HG03025 (cell line): Measurements from ENCODE around the gene TFCP2L1.
"Not testable (repeated sequence)": the region's sequence is repeated elsewhere in the genome, so short reads cannot be mapped to it uniquely, and the experiment has no call there.

ENCODE experiments used
- ATAC-seq: cut with Tn5 transposase; IDR thresholded peaks from one replicate; pipeline ENCODE4 v1.9.1; 2021; ENCODE audit warnings: mild to moderate bottlenecking, moderate library complexity; ENCODE audit not compliant: unreplicated experiment, low FRiP score

TFCP2L1 gene

GRCh38 chr2:121231385-121232000 lies 53.5 kb downstream of the TFCP2L1 start:
- ATAC-seq, result no peak

- no peak for ATAC-seq
These were observed 56.5 kb downstream of the TFCP2L1 start for GRCh38 chr2:121228521-121228920.

GRCh38 chr2:121227381-121228144 lies 57.4 kb downstream of the TFCP2L1 start:
- ATAC-seq, result not testable (repeated sequence)

GRCh38 chr2:121225681-121226080 lies 59.3 kb downstream of the TFCP2L1 start:
- ATAC-seq, result not testable (repeated sequence)

GRCh38 chr2:121220995-121221394 lies 64.0 kb downstream of the TFCP2L1 start:
- no peak for ATAC-seq

GRCh38 chr2:121219866-121220265 lies 65.1 kb downstream of the TFCP2L1 start:
- no peak for ATAC-seq

GRCh38 chr2:121218386-121218938 lies 66.5 kb downstream of the TFCP2L1 start:
- no peak for ATAC-seq

- ATAC-seq, result no peak
These were observed 67.4 kb downstream of the TFCP2L1 start for GRCh38 chr2:121217627-121218026.

GRCh38 chr2:121214296-121214695 lies 70.7 kb downstream of the TFCP2L1 start:
- no peak for ATAC-seq

- no peak for ATAC-seq
These were observed 71.6 kb downstream of the TFCP2L1 start for GRCh38 chr2:121213386-121213785.

- no peak for ATAC-seq
These were observed 72.2 kb downstream of the TFCP2L1 start for GRCh38 chr2:121212661-121213325.

- ATAC-seq, result no peak
These were observed 73.3 kb downstream of the TFCP2L1 start for GRCh38 chr2:121211689-121212151.

GRCh38 chr2:121211251-121211650 lies 73.8 kb downstream of the TFCP2L1 start:
- no peak for ATAC-seq

- no peak for ATAC-seq
These were observed 74.3 kb downstream of the TFCP2L1 start for GRCh38 chr2:121210691-121211090.

GRCh38 chr2:121209014-121209610 lies 75.9 kb downstream of the TFCP2L1 start:
- no peak for ATAC-seq

- ATAC-seq, result no peak
These were observed 77.5 kb downstream of the TFCP2L1 start for GRCh38 chr2:121207494-121207893.

GRCh38 chr2:121205321-121205942 lies 79.6 kb downstream of the TFCP2L1 start:
- no peak for ATAC-seq

- ATAC-seq, result no peak
These were observed 81.3 kb downstream of the TFCP2L1 start for GRCh38 chr2:121203591-121204249.

- no peak for ATAC-seq
These were observed 82.3 kb downstream of the TFCP2L1 start for GRCh38 chr2:121202541-121203310.
